ENCODE measurements around the gene NUBPL.
"Not testable (repeated sequence)": the region's sequence is repeated elsewhere in the genome, so short reads cannot be mapped to it uniquely, and the experiment has no call there.

NUBPL gene

GRCh38 chr14:31788340-31788739, 227.1 kb downstream of the NUBPL start:
- DNase-seq (ENCODE audit: low read depth): no peak
- H3K4me3 ChIP-seq (ENCODE audit: low read depth, low read length): no peak overlapping the region
- TF ChIP-seq, protein P1, sequence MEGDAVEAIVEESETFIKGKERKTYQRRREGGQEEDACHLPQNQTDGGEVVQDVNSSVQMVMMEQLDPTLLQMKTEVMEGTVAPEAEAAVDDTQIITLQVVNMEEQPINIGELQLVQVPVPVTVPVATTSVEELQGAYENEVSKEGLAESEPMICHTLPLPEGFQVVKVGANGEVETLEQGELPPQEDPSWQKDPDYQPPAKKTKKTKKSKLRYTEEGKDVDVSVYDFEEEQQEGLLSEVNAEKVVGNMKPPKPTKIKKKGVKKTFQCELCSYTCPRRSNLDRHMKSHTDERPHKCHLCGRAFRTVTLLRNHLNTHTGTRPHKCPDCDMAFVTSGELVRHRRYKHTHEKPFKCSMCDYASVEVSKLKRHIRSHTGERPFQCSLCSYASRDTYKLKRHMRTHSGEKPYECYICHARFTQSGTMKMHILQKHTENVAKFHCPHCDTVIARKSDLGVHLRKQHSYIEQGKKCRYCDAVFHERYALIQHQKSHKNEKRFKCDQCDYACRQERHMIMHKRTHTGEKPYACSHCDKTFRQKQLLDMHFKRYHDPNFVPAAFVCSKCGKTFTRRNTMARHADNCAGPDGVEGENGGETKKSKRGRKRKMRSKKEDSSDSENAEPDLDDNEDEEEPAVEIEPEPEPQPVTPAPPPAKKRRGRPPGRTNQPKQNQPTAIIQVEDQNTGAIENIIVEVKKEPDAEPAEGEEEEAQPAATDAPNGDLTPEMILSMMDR (IDR thresholded peaks at IDR 0.05; ENCODE audit: low read depth, low read length, missing control alignments): no peak

DNA sequence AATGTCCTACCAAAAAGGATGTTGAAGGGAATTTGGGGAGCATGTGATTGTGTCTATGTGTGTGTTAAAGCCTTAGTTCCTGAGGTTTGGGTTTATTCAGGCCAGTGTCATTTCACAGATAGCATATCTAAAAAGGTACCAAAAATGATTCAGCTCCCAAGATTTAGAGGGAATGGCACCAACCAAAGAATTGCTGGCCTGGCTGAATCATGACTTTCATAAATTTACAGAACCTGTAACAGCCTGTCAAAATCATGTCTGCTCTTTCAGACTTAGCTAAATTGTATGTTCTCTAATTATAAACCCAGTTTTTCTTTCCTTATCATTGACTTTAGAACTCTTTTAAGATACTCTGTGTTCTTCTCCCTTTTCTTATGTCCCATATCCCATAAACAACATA, 231.5 kb downstream of the NUBPL start:
- TF ChIP-seq, protein P1 (IDR thresholded peaks at IDR 0.05; ENCODE audit: low read depth, low read length, missing control alignments): no peak
- DNase-seq (ENCODE audit: low read depth): no peak
- H3K4me3 ChIP-seq (ENCODE audit: low read depth, low read length): no peak overlapping the region

DNA sequence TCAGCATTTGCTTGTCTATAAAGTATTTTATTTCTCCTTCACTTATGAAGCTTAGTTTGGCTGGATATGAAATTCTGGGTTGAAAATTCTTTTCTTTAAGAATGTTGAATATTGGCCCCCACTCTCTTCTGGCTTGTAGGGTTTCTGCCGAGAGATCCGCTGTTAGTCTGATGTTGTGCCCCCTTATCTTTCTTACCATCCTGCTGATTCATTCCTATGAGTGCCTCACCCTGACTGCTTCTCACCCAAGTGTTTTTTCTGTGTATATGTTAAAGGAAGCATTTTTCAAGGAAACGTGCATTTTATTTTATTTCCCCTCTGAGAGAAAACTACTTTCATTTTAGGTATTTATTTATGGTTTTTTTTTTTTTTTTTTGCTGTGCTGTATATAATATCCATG, 236.7 kb downstream of the NUBPL start:
- H3K4me3 ChIP-seq (ENCODE audit: low read depth, low read length); DNase-seq (ENCODE audit: low read depth): not testable (repeated sequence)

DNA sequence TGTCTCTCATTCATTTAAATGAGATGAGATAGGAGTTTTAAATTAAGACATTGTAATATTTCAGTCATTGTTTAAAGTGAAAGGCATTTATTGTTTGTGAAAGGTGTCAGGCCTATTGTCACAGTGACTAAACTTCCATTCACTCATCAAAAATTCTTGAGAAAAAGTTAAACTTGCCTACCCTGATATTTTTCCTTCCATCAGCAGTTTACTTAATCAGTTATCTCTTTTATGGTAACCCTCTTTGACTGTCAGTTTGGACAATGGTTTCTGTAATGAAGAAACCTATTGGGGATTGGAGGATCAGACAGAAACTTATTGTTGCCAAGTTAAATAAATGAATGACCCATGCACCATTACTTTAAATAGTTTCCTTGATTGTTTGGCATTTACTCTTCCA, 241.6 kb downstream of the NUBPL start:
- TF ChIP-seq, protein P1 (IDR thresholded peaks at IDR 0.05; ENCODE audit: low read depth, low read length, missing control alignments): no peak
- H3K4me3 ChIP-seq (ENCODE audit: low read depth, low read length): no peak overlapping the region
- no peak for DNase-seq (ENCODE audit: low read depth)

DNA sequence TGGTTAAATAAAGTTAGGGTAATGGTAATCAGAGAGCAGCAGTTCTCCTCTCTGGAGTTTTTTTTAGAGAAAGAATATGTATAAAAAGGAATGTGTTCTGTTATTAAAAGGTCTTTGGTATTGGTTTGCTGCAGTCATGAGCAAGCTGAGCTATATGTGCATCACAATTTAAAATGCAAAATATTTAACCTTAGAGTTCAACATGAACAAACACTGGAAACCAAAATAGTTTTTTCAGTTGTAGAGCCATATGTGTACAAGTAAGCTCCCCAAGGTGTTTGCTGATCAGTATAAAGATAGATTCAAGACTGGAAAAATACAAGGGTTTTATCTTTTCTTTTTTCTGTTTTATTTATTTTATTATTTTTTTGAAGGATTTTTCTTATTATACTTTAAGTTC, 245.0 kb downstream of the NUBPL start:
- H3K4me3 ChIP-seq (ENCODE audit: low read depth, low read length): no peak overlapping the region
- no peak for DNase-seq (ENCODE audit: low read depth)
- TF ChIP-seq, protein P1 (IDR thresholded peaks at IDR 0.05; ENCODE audit: low read depth, low read length, missing control alignments): no peak

DNA sequence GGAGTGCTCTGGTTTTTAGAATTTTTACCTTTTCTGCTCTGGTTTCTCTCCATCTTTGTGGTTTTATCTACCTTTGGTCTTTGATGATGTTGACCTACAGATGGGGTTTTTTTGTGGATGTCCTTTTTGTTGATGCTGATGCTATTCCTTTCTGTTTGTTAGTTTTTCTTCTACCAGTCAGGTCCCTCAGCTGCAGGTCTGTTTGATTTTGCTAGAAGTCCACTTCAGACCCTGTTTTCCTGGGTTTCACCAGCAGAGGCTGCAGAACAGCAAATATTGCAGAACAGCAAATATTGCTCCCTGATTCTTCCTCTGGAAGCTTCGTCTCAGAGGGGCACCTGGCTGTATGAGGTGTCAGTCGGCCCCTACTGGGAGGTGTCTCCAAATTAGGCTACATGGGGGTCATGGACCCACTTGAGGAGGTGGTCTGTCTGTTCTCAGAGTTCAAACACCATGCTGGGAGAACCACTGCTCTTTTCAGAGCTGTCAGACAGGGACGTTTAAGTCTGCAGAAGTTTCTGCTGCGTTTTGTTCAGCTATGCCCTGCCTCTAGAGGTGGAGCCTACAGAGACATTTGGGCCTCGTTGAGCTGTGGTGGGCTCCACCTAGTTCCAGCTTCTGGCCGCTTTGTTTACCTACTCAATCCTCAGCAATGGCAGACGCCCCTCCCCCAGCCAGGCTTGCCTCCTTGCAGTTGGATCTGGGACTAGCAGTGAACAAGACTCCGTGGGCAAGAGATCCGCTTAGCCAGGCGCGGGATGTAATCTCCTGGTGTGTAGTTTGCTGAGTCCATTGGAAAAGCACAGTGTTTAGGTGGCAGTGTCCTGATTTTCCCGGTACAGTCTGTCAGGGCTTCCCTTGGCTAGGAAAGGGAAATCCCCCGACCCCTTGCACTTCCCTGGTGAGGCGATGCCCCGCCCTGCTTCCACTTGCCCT, 250.8 kb downstream of the NUBPL start:
- DNase-seq (ENCODE audit: low read depth): not testable (repeated sequence)

GRCh38 chr14:31813724-31814490, 252.7 kb downstream of the NUBPL start:
- DNase-seq (ENCODE audit: low read depth); H3K4me3 ChIP-seq (ENCODE audit: low read depth, low read length): not testable (repeated sequence)

More for the DNA sequence above, 250.8 kb downstream of the NUBPL start:
- not testable (repeated sequence) for H3K4me3 ChIP-seq (ENCODE audit: low read depth, low read length)

DNA sequence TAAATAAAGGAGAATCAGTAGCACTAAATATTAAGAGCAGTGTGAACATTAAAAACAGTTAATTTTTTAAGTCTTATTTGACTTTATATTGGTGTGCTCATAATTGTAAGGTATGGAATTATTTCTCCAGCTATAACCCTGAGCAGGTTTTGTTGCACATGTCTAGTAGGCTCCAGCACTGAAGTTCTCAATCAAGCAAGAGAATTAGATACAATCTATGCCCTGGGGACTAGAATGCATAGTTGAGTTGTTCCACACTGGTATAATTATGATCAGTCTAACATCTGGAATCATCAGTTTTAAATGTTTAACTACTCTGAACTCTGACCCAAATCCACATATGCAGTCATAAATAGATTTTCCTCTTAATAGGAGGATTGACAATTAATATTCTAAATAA, 258.1 kb downstream of the NUBPL start:
- DNase-seq (ENCODE audit: low read depth): no peak
- no peak overlapping the region for H3K4me3 ChIP-seq (ENCODE audit: low read depth, low read length)
- TF ChIP-seq, protein P1 (IDR thresholded peaks at IDR 0.05; ENCODE audit: low read depth, low read length, missing control alignments): no peak
